ENCODE data around the gene SNCAIP.

DNA sequence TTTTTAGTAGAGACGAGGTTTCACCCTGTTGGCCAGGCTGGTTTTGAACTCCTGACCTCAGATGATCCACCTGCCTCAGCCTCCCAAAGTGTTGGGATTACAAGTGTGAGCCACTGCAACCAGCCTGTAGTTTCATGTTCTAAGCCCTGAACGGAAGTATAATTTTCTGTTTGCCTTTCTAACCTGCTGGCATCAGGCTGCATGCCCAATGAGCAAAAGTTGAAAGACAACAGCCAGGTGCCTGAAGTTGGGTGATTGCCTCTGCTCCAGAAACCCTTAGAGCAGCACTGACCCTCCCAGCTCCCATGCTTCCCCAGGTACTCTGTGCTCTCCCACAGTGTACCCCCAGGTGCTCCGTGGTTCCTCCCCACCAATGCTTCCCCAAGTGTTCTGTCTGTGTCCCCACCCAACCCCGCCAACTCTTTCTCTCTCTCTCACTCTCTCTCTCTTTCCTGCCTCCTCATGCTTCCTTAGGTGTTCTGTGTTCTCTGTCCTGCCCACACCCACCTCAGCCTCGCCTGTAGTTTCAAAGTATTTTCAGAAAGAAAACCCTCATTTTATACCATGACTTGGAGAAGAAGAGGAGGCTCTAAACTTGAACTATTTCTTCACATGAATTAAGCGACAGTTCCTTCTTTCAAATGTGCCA lies 145.3 kb downstream of the SNCAIP start:
- TF ChIP-seq POLR2A (IDR thresholded peaks at IDR 0.05; ENCODE audit: low read depth, low read length) (no peak), POLR2AphosphoS5 (IDR thresholded peaks at IDR 0.05; ENCODE audit: low read depth, low read length) (no peak)
